Activated effector memory CD4-positive, alpha-beta T cell treated with anti-CD3 and anti-CD28 coated beads, Interleukin-2, amount 50 U/mL, for 16 hours (primary cell): ENCODE data around the gene GFOD1.
"Not testable (repeated sequence)": the region's sequence is repeated elsewhere in the genome, so short reads cannot be mapped to it uniquely, and the experiment has no call there.

Source experiments
- DNase-seq: peaks from one replicate; pipeline ENCODE4 v3.0.0-alpha.2; 2020

Gene GFOD1

DNA sequence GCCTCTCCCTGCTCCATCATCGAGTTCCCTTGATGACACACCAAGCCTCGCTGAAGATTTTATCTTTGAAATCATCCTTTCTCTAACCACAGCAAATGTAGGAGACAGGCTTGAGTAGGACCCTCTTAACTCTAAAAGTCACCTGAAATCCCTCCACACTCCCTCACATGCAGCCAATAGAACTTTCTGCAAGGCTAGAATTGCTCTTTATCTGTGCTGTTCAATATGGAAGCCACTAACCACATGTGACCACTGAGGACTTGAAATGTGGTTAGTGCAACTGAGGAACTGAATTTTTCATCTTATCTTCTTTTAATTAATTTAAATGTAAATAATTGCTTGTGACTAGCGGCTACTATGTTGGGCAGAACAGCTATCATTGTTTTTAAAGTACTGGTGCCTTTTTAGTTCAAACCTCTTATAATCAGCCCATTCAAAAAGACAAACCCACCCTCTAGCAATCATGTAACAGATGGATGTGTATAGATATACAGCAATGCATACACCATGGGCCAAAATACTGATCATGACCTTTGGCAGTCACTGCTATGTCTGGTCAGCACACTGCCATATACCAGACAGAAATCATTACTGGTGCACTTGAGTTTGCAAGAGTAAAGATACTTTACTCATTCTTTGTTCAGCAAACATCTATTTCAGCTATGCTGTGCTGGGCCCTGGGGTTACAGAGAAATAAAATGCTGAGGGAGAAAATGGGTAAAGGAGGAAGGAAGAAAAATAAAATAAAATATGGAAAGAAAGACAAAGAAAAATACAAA is 50.0 kb downstream of the GFOD1 start:
- DNase-seq = no peak

DNA sequence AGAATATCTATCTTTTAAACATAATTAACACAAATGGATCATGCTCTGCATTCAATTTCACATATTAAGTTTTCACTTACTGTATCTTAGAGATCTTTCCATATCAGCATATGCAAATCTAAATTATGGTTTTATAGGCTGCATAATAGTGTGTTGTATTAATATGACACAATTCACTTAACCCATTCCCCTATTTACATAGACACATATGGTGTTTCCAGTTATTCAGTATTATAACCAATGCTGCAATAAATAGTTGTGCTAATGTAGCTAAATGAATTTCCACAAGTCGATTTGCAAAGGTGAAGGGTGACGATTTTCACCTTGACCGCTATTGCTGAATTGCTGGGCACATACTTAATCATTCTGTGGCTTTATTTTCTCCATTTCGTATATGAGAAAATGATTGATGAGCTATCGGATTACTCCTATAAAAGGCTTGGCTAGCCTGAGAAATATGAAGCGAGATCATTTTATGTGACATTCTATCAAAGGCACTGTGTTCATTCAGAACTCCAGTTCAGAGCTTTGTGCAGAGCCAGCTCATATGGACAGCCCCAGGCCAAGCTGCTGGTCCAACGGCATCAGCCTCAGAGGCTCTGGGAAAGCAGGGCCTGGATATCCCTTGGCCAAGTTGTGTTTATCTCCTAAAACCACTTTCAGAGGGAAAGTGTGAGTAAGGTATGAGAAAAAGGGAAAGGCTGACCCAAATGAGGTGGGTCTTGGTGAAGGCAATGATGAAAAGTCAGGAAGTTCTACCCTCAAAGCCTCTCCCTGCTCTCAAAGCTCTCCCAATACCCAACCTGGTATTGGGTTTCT is 50.8 kb downstream of the GFOD1 start:
- no peak for DNase-seq

DNA sequence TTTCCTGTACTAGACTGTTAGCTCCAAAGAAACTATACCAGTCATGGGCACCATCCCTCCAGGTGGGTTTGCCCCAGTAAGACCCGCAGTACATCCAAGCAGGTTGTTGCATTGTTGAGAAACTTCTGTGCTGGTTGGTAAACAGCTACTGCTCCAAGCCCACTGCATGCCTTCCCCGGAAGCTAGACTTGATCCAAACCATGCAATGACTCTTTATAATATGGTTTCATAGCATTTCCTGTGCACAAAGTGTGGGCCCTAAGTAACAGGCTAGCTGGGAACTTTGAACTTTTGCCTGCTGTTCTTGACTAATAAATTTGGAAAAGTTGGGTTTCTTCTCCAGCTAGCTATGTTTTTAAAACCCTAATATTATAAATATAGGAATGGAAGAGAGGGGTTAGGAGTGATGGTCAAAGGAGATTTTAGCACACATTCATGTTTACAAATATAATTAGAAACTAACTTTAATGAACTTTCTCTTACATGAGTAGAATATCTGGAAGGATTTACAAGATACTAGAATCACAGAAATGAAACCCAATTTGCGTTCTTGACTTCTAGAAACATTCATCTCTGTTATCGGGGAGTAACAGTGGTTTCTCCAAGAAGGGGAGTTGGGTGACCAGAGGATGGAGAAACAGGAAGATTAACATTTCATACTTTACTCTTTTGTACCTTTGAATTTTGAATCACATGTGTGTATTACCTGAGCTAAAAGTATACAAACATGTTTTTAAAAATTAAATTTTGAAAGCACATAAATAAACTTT is 51.7 kb downstream of the GFOD1 start:
- no peak for DNase-seq

DNA sequence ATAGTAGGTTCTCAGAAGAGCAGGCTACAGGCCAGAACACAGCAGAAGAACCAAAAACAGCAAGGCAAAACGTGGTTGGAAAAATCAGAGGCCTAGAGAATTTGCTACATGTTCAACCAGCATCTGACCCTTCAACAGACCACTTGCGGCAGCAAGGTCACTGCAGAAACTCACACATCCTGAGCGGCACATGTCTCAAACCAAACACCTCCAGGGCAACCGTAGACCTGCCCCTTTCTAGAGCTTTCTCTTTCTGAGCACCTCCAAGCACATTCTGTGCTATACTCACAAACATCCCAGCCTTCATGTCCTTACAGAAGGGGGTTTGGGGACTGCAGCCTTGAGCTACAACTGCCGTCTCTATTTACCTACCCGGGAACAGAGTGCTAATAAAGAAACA is 52.6 kb downstream of the GFOD1 start:
- no peak for DNase-seq

GRCh38 chr6:13434135-13434775 is 53.1 kb downstream of the GFOD1 start:
- not testable (repeated sequence) for DNase-seq

DNA sequence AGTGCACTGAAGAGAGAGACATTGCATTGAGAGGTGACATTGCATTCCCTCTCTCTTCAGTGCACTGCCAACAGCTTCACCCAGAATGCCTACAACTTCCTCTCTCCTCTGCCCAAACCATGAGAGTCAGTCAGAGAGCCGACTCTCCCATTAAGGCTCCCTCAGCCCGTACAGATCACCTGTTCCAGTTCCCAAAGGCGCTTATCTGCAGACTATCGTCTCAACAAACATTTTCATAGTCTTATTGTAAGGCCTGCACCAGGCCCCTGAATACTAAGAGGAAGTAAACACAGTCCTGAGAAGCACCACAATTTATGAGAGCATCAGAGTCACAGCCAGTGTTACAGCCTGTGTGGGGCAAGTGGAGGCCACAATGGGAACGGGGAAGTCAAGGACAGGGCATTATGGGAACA is 53.7 kb downstream of the GFOD1 start:
- no peak for DNase-seq

DNA sequence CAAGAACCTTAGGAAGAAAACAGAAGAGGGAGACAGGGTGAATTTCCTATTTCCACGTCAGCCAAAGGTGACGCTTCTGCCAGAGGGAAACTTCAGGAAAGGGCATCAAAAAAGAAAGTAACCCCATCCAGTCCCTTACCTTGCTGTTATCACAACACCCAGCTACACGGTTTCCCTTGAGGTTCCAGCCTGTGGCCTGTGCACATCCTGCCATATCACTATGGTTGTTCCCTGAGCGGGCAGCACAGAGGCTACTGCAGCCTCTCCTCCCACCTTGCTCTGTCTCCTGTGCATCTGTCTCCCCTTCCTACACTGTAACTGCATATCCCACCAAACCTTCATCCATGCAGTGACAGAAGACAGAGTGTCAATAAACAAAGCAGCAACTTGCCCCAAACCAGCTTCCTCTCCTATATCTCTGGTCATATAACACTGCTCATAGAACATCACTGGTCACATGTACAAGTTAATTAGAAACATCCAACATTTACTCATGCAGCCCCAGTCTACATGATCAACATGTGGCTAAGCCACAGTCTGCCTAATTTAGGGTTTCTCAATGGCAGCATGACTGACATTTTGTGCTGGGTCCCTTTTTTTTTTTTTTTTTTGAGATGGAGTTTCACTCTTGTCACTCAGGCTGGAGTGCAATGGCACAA is 54.7 kb downstream of the GFOD1 start:
- DNase-seq = no peak

DNA sequence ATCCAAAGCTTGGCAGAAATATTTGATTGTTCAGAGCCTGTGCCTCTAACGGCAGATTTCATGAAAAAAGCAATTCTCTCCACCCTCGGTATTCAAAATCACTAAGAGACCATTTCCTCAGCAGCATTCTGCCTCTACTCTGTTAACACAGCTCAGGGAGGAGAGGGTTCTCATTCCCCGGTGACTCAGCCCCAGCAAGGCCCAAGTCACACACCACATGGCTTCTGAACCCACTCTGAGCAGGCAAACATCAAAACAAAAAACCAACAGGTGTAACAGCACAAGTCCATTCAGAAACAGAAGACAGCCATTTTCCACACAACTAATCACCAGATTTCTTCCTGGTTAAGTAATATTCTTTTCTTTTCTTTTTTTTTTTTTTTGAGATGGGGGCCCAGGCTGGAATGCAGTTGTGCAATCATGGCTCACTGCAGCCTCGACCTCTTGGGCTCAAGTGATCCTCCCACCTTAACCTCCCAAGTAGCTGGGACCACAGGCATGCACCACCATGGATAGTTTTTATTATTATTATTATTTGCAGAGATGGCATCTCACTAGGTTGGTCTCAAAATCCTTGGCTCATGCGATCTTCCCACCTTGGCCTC is 55.4 kb downstream of the GFOD1 start:
- DNase-seq = peak; percentile 68

DNA sequence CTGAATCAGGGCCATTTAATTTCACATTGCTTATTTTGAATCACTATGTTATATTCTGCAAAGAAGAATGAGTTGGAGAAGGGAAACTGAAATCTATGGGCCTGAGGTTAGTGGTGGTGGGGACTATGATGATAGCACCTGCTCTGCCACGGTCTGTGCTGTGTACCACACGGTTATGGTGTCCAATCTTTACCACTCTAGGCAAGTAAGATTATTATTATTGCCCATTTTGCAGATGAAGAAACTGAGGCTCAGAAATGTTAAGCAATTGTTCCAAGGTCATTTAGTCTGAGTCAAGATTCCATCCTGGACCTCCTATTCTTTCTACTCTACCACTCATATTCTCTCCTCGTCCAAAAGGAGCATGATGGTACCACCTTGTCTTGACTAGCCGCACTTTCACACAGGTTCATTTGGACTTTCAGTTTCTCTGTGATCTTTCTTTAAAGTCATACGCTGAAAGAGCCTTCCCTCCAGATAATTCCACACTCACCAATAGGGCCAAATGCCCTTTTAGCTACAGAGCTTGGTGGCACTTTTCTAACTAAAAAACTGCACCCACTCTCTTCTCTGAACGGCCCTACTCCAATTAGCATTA is 56.2 kb downstream of the GFOD1 start:
- DNase-seq = no peak

DNA sequence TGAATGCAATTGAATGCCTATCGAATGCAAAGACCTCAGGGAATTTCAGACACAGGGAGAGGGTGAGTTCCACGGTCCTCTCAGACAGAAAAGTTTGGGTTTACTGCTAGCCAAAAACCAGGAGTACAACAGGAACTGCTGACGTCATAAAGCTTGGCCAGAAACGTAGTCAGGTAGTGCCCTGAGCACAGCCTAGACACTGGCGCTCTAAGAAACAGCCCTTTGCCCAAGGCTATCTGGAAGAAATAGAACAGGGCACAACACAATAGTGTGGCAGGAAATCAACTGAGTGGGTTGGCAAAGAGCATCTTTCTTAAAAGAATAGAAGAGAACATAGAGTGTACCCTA is 58.0 kb downstream of the GFOD1 start:
- no peak for DNase-seq

DNA sequence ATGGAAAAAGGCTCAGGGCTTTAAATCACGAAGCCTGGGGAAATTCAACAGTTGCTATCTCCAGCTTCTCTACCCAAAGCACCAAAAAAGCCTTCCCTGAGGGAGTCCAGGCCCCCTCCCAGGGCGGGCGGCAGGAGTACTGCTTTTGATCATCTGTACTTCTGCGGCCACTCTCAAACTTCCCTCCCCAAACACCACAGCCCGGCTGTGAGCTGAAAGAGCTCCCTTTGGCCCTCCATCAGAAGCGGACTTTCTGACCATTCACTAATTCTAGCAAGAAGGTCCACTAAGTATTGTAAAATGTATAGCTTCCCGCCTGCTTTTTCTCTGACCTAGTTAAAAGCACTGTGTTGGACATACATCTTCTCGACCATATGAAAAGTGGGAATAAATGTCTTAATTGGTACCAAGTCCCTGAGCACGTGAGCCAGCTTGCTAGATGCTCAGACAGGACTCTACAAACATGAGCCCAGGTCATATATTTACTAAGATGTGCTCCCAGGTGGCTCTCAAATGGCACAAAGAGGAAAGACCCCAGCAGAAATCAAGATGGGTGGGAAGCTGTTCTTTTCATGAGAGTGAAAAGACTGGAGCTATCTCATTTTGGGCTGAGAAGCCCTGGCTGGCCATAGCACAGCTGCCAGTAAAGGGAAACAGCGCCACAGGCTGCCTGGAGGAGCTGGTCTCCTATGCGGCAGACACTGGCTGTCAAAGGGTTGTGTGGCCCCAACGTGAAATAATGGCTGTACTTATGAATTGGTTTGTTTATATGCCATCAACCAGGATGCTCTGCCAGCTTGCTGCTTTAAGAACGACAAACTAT is 58.6 kb downstream of the GFOD1 start:
- no peak for DNase-seq

GRCh38 chr6:13427801-13428582 is 59.4 kb downstream of the GFOD1 start:
- peak; percentile 87 for DNase-seq

- DNase-seq = no peak
Observed at GRCh38 chr6:13427316-13427715, 60.1 kb downstream of the GFOD1 start.

DNA sequence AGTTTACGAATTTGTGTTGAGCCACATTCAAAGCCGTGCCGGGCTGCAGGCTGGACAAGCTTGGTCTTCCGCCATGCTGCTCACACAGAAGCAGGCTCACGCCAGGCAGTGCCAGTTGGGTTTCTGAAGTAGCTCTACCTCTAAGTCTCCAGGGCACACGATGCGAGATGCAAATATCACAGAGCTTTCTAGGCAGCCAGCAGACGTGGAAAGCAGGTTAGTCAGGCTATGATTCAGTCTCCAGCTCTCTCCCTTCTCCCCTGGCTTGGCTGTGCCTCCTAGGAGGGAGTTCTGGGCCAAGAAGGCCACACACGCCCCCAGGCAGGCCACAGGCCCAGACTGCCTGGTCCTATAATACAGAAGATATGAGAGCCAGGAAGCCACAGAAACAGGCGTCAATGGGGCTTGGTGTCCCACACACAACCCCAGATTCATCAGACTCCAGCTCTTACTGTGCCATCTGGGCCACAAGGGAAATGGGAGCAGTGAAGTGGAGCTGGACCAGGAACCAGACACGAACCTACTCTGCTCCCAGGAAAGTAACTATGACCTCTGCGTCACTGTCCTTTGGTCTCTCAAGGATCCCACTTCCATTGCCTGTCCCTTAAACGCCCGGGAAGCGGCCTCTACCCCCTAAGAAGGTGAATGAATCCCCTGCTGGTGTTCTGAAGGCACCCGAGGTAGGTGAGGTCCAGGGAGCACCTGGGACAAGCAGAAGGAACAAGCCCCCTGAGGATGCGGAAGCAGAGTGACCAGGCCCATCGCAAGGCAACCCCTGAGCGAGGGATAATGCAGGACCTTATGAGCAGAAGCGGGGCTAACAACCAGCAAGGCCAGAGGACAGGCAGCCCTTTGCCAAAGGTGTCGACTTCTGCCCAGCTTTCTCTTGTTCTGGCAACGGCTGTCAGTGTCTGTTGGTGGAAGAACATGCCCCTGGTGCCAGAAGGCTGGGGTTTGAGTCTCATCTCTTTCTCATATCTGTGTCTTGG is 61.2 kb downstream of the GFOD1 start:
- DNase-seq = no peak

DNA sequence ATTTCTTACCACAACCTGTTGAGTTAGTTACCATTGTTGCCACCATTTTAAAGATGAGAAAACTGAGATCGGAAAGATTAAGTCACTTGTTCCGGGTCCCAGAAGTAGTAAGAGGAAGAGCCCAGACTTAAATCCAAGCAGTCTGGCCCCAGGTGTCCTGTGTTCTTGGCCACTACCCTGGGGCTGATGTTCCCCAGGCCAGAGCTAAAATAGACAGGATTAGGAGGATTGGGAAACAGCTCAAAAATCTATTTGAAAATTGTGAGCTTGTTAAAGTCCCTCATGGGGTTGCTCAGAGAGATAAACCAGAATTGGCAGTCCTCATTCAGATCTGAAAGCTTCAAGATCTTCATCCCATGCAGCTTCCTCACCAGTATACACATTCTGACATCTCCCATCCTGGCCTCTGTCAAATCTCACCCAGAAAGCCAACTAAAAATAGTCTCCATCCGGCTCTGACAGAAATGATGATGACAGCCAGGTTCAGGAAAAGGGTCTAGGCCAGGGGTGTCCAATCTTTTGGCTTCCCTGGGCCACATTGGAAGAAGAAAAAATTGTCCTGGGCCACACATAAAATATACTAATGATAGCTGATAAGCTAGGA is 62.0 kb downstream of the GFOD1 start:
- DNase-seq = no peak

DNA sequence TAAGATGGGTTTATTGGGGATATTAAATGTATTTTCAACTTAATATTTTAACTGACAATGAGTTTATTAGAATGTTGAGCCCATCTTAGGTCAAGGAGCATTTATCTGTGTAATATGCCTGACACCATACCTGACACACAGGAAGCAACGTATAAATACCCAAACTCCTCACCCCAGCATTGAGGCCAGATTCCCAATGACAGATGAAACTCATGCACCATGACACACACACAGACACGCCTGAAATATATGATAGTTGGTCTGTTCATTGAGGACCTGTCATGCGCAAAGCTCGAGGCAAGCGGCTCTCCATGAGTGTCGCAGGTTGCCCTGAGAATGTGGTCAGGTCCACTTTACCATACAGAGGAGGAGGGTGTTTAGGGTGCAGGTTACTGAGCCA is 64.1 kb downstream of the GFOD1 start:
- DNase-seq = no peak

DNA sequence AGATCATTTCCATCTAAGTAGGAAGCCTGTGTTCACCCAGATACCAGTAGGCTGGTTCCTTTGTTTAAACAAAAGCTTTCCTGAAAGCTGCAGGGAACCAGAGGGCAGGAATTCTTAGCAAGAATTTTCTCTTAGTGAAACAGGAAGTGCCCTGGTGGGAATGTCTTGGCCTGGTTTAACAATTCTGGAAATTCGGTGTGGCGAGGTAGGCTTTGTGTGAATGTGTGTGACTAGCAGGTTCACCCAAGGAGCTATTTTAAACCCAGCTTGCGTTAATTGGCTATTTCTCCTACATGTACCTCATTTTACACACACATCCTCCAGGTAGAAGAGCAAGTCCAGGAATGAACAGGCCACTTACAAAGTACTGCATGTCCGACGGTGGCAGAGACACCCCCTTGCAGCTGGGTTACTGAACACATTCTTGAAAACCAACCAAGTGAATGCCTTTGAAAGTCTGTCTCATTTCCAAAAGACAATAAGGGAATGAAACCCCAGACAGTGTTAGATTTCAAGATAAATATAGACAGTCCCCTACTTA is 64.6 kb downstream of the GFOD1 start:
- DNase-seq = no peak
